Mucosa of stomach (tissue), 1 donor: ENCODE results near the gene HEG1.

Source experiments
- H3K27me3 ChIP-seq: one replicate; pipeline ENCODE4 v1.7.0; 2013; ENCODE audit warnings: mild to moderate bottlenecking, low read length; ENCODE audit not compliant: control insufficient read depth, insufficient read depth
- H3K36me3 ChIP-seq: one replicate; pipeline ENCODE4 v1.7.0; 2013; ENCODE audit warnings: low read length; ENCODE audit not compliant: control insufficient read depth, insufficient read depth
- H3K4me1 ChIP-seq: one replicate; pipeline ENCODE4 v1.7.0; 2013; ENCODE audit warnings: mild to moderate bottlenecking, low read length; ENCODE audit not compliant: control insufficient read depth, insufficient read depth
- H3K4me3 ChIP-seq: one replicate; pipeline ENCODE4 v1.7.0; 2013; ENCODE audit warnings: low read length
- H3K9ac ChIP-seq: one replicate; pipeline ENCODE4 v1.7.0; 2013; ENCODE audit warnings: mild to moderate bottlenecking, low read length, moderate library complexity
- H3K9me3 ChIP-seq: one replicate; pipeline ENCODE4 v1.7.0; 2013; ENCODE audit warnings: mild to moderate bottlenecking, low read length, moderate library complexity; ENCODE audit not compliant: control insufficient read depth
- donor health status: Pancreatic carcinoma.

The HEG1 gene

DNA sequence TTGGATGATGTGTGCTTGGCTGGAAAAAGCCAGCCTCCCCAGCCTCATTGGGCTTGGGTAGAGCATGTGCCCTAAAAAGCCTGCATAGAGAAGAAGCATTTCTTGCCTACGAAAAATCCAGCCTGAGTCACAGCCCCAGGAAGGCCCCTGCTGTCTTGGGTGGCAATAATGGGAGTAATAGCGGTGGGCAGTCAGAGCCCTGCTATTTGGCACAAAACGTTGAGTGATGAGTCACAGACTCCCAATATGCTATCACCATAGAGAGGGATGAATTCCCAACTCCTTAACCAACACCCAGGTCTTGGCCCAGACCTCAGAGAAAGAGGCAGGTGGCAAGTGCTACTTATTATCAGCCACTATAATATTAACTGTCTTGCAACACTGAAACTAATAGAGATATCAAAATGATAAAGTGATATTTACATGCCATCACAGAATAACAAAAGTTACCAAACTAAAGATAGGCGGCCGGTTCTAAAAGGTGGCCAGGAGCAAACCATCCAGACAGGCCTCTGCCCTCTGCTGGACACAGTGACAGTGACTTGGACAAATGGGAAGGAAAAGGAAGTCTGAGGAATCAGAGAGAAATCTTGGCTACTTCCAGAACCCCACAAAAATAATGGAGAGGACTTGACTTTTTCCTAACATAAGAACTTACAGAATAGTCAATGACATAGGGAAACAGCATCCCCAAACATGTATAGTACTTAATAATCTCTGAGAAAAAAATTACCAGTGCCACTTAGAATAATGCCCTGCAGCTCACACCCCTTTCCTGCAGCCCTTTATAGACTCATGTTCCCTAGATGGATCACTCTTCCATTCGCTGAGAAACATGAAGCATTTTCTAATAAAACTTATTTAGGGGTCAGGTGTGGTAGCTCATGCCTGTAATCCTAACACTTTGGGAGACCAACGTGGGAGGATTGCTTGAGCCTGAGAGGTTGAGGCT, 69.3 kb downstream of the HEG1 start:
- Histone ChIP-seq H3K36me3 (no peaks in the 10 kb centered on the region), H3K9ac (no peak overlapping the region)

DNA sequence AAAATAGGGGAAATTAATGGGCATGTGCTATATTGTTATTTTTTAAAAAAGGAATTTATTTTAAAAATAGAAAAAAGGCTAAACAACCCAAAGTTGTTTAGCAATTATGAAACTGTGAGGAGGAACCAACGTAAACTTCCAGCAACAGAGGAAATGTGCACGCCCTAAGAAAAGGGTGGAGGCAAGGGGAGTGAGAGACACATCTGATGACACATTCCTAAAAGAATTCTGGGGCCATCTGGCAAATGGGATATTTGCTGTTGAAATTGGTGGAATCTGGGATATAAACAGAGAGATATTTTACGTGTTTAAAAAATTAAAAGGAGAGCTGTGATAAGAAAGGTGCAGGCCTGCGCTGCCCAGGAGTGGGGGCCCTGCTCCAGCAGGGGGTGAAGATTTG, 70.4 kb downstream of the HEG1 start:
- H3K27me3 ChIP-seq: no peaks in the 10 kb centered on the region
- H3K4me3 ChIP-seq: no peak overlapping the region
- no peak overlapping the region for H3K9ac ChIP-seq
- H3K9me3 ChIP-seq: no peaks in the 10 kb centered on the region
- no peaks in the 10 kb centered on the region for H3K36me3 ChIP-seq
- peaks cover 12% of the 10 kb centered on the region for H3K4me1 ChIP-seq

More for the DNA sequence above, 69.3 kb downstream of the HEG1 start:
- no peak overlapping the region for H3K4me3 ChIP-seq
- no peaks in the 10 kb centered on the region for H3K9me3 ChIP-seq
- H3K4me1 ChIP-seq: peaks cover 12% of the 10 kb centered on the region
- H3K27me3 ChIP-seq: no peaks in the 10 kb centered on the region

DNA sequence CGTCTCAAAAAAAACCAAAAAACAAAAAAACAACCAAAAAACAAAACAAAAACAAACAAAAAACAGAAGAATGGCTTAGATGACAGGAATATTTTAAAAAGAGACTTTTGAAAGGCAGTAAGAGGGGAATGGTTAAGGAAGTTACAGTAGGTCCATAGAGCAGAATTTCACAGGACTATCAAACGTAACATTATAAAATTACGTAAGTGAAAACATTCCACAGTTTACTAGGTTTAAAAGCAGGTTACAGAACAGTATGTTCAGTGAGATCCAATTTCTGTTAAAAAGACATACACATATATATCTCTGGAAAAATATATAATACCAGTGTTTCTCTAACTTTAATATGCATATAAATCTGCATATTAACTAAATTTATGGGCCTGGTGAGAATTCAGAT, 71.0 kb downstream of the HEG1 start:
- H3K9me3 ChIP-seq: no peaks in the 10 kb centered on the region
- H3K4me3 ChIP-seq: no peak overlapping the region
- H3K27me3 ChIP-seq: no peaks in the 10 kb centered on the region
- no peaks in the 10 kb centered on the region for H3K36me3 ChIP-seq
- no peak overlapping the region for H3K9ac ChIP-seq
- peaks cover 12% of the 10 kb centered on the region for H3K4me1 ChIP-seq

DNA sequence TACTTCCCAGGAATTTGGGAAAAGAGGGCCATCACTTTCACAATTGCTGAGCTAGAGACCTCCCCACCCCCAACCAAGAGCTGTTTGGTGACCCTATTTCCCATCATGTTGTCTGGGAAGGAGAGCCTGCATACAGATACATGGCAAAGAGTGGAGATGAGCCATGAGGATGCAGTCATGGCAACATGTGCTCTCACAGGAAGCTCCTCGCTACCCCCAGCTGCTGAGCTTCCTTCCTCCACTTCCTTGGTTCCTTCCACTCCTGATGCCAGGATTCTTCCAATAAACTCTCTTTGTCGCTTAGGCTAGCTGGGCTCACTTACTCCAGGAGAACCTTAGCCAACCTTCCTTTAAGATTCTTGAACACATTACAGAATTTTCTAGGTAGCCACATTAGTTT, 72.9 kb downstream of the HEG1 start:
- H3K4me3 ChIP-seq: no peak overlapping the region
- no peaks in the 10 kb centered on the region for H3K9me3 ChIP-seq
- H3K36me3 ChIP-seq: no peaks in the 10 kb centered on the region
- H3K9ac ChIP-seq: no peak overlapping the region
- peaks cover 12% of the 10 kb centered on the region for H3K4me1 ChIP-seq
- H3K27me3 ChIP-seq: no peaks in the 10 kb centered on the region

DNA sequence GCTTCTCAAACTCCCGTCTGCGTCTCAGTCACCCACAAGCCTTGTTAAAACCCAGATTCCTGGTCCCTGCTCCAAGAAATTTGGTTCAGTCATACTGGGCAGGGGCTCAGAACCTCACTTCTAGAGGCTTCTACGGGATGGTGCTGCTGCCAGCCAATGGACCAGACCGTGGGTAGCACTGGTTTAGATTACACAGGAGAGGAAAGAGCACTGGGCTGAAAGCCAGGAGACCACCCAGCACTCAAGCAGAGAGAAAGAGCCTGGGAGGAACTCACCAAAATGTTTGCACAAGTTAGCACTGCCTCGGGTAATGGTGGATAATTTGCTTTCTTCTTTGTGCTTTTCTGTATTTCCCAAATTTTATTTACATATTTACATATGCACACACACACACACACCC, 74.3 kb downstream of the HEG1 start:
- peaks cover 14% of the 10 kb centered on the region for H3K4me1 ChIP-seq
- H3K9me3 ChIP-seq: no peaks in the 10 kb centered on the region
- no peak overlapping the region for H3K9ac ChIP-seq
- no peaks in the 10 kb centered on the region for H3K27me3 ChIP-seq
- H3K36me3 ChIP-seq: no peaks in the 10 kb centered on the region
- no peak overlapping the region for H3K4me3 ChIP-seq

DNA sequence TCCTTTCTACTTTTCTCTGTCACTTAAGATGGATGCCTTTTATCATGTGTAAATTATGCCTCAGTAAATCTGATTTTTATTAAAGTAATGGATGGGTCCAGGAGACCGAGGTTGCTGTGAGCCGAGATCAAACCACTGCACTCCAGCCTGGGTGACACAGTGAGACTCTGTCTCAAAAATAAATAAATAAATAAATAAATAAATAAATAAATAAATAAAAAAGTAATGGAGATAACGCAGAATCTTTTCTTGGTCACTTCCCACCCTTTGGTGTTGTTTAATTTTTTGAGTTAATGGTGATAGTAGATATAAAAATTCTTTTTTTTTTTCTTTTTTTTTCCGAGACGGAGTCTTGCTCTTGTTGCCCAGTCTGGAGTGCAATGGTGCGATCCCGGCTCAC, 77.2 kb downstream of the HEG1 start:
- Histone ChIP-seq H3K9ac (no peak overlapping the region), H3K4me1 (peaks cover 22% of the 10 kb centered on the region), H3K9me3 (no peaks in the 10 kb centered on the region), H3K27me3 (no peaks in the 10 kb centered on the region), H3K4me3 (no peak overlapping the region), H3K36me3 (no peaks in the 10 kb centered on the region)

DNA sequence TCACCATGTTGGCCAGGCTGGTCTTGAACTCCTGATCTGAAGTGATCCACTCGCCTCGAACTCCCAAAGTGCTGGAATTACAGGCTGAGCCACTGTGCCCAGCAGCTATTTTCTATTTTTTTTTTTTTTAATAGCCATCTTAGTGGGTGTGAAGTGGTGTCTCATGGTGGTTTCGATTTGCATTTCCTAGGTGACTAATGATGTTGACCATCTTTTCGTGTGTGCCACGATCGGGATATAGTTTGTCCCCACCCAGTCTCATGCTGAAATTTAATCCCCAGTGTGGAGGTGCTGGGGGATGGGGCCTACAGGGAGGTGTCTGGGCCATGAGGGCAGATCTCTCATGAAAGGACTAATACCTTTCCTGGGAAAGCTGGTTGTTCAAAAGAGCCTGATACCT, 79.4 kb downstream of the HEG1 start:
- Histone ChIP-seq H3K4me1 (peaks cover 40% of the 10 kb centered on the region), H3K36me3 (no peaks in the 10 kb centered on the region), H3K4me3 (no peak overlapping the region), H3K9me3 (no peaks in the 10 kb centered on the region), H3K9ac (no peak overlapping the region), H3K27me3 (no peaks in the 10 kb centered on the region)

DNA sequence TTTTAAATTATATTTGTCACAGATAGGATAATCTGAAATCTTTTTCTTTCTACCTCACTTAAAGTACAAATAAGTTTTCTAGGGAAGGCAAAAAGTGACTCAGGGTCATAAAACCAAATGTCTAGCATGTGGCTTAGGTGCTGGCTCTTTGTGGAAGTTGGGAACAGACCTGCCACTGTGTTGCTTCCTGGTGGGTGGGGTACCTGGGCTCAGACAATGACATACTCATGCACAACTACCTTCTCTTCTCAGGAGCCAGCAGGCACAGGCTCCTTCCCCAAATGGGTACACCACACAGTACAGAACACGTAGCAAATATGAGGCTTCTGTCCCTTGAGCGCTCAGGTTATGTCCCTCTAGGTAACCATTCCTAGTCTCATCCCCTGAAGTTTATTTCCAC, 81.1 kb downstream of the HEG1 start:
- no peak overlapping the region for H3K9ac ChIP-seq
- no peaks in the 10 kb centered on the region for H3K27me3 ChIP-seq
- H3K4me1 ChIP-seq: peaks cover 44% of the 10 kb centered on the region
- H3K36me3 ChIP-seq: no peaks in the 10 kb centered on the region
- H3K9me3 ChIP-seq: no peaks in the 10 kb centered on the region
- H3K4me3 ChIP-seq: no peak overlapping the region

DNA sequence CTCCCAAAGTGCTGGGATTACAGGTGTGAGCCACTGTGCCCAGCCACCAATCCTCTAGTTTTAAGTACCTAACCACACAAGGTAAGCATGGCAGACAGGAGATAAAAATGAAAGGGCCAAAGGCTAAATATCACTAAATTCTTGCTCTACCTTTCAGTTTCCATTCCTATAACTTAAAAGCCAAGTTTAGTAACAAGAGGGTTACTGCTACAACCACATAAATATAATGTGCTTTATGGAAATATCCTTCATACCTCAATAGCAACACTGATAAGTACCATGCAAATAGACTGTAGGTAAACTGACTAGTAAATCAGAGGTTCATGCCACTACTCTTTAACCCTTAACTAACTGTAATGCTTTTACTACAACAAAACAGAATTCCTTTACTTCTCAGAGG, 82.5 kb downstream of the HEG1 start:
- H3K9me3 ChIP-seq: no peaks in the 10 kb centered on the region
- H3K4me1 ChIP-seq: peaks cover 44% of the 10 kb centered on the region
- no peak overlapping the region for H3K4me3 ChIP-seq
- no peak overlapping the region for H3K9ac ChIP-seq
- H3K36me3 ChIP-seq: no peaks in the 10 kb centered on the region
- no peaks in the 10 kb centered on the region for H3K27me3 ChIP-seq

DNA sequence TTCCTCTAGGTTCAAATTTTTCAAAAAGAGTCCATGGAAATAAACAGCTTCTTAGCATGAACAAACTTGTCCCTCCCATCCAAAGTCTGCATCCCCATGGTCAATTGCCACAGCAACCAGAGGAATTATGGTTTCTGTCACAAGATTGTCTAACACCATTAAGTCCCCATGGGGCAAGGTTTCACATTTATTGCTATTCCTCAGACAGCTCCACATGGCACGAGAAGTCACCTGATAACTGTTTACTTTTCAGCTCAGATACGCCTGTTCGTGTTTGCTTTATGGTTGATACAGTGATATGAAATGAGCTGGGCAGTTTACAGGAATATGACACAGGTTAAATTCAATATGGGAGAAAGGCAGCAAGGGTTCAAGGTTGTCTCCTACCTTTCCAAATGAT, 83.3 kb downstream of the HEG1 start:
- H3K36me3 ChIP-seq: no peaks in the 10 kb centered on the region
- H3K4me1 ChIP-seq: peaks cover 44% of the 10 kb centered on the region
- no peak overlapping the region for H3K9ac ChIP-seq

DNA sequence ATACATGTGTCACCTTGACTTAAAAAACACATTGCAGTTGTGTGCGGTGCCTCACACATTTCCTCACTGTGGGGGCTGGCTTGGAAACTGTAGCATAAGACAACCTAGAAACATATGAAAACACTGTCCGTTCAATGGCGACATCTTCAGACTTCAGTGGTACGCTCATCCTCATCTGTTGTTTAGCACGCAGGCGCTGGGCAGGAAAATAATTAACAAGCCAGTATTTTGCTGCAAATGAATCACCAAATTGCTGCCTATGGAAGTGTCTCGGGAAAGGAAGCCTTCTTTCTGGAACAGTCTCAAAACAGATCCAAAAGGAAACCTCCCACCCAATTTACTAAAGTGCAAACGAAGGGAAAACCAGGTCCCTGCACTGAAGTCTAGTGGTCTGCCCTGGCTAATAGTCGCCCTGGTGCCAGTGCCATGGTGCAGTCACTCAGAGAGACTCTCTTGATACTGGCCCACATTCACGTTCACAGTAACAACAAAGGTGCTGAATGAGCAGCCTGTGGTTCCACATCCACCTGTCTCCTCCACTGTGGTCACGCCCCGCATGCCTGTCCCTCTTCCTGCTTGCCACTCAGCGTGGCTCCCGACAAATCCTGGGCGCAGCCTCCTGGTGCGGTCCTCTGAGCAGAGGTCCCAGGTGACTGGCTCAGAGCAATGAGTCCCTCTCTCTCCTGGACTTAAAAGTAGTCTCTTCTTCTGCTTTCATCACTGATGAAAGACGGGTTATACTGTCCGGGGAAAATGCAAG, 85.7 kb downstream of the HEG1 start:
- H3K27me3 ChIP-seq: no peaks in the 10 kb centered on the region
- no peak overlapping the region for H3K4me3 ChIP-seq
- H3K9me3 ChIP-seq: no peaks in the 10 kb centered on the region
- peaks cover 46% of the 10 kb centered on the region for H3K4me1 ChIP-seq
- H3K36me3 ChIP-seq: no peaks in the 10 kb centered on the region
- H3K9ac ChIP-seq: no peak overlapping the region

More for the DNA sequence above, 83.3 kb downstream of the HEG1 start:
- Histone ChIP-seq H3K9me3 (no peaks in the 10 kb centered on the region), H3K27me3 (no peaks in the 10 kb centered on the region), H3K4me3 (no peak overlapping the region)

DNA sequence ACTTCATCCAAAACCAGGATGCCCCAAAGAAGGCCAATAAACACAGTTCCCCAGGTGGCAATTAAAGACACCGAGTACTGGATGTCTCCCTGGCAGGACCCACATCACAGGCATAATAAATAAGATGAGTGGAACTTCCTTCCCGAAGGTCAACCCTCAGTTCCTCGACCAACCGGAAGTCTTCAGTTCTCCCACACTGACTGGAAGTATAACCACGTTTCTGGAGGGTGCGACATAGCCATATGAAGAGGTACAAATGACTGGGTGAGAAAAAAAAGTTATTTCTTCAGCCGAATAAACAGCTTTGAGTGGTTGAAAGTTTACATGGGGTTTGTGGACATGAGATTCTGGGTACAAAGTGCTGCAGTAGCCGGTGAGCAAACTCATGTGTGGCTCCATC, 86.6 kb downstream of the HEG1 start:
- no peak overlapping the region for H3K9ac ChIP-seq

More for the DNA sequence above, 86.6 kb downstream of the HEG1 start:
- H3K9me3 ChIP-seq: no peaks in the 10 kb centered on the region
- peaks cover 46% of the 10 kb centered on the region for H3K4me1 ChIP-seq
- no peak overlapping the region for H3K4me3 ChIP-seq
- H3K36me3 ChIP-seq: no peaks in the 10 kb centered on the region
- no peaks in the 10 kb centered on the region for H3K27me3 ChIP-seq
